IMR-90 (cell line): ENCODE data around the gene TBC1D24. TPM values are rescaled to one million over a fixed set of nuclear protein-coding genes. Genes with fewer than 3 reads are reported as not detected.
A peak's percentile ranks its signal among the peaks of the same experiment; 100 is the strongest.

Source experiments
- ATAC-seq: fragments of 200-7000 bp; cut with Tn5 transposase; 2 replicates; pipeline ENCODE4 v1.9.1; 2020; ENCODE audit warnings: low read depth, mild to moderate bottlenecking, moderate library complexity
- BruUV-seq: library from RNA; stranded (reverse); fragments of 400-500 nt; replicated peaks from 2 replicates; lab custom pipeline; 2021; lab: Mats Ljungman, UMichigan
- CTCF ChIA-PET: fragments of 300-600 bp; formaldehyde crosslinking; extraction: SDS; loops from one replicate; lab custom pipeline; 2021; ENCODE audit warnings: antibody characterized with exemption; lab: Yijun Ruan, JAX
- POLR2A ChIA-PET: fragments of 300-600 bp; sonication (Branson Sonifier 250); formaldehyde crosslinking; loops from one replicate; lab custom pipeline; 2022; ENCODE audit warnings: antibody characterized with exemption; ENCODE audit not compliant: unreplicated experiment; lab: Charles Lee
- DNase-seq: peaks from one replicate; pipeline ENCODE4 v3.0.0; 2013
- H2AFZ ChIP-seq: replicated peaks from 2 replicates; pipeline ENCODE3; 2013; ENCODE audit warnings: low read length, mild to moderate bottlenecking; ENCODE audit not compliant: poor library complexity
- H2AK5ac ChIP-seq: 2 replicates; pipeline ENCODE4 v1.6.1; 2013; ENCODE audit warnings: low read depth, low read length, inconsistent platforms
- H2AK9ac ChIP-seq: replicated peaks from 2 replicates; pipeline ENCODE3; 2013; ENCODE audit warnings: mild to moderate bottlenecking, low read depth, low read length, moderate library complexity; ENCODE audit not compliant: poor library complexity
- H2BK120ac ChIP-seq: 2 replicates; pipeline ENCODE4 v1.6.1; 2013; ENCODE audit warnings: low read depth, low read length, inconsistent platforms
- H2BK15ac ChIP-seq: 3 replicates; pipeline ENCODE4 v1.6.1; 2013; ENCODE audit warnings: low read depth, low read length, inconsistent platforms
- H2BK20ac ChIP-seq: 2 replicates; pipeline ENCODE4 v1.6.1; 2013; ENCODE audit warnings: low read depth, mild to moderate bottlenecking, inconsistent platforms, low read length, moderate library complexity
- H2BK5ac ChIP-seq: 2 replicates; pipeline ENCODE4 v1.6.1; 2013; ENCODE audit warnings: mild to moderate bottlenecking, low read depth, low read length, inconsistent platforms; ENCODE audit not compliant: poor library complexity, severe bottlenecking
- H3K14ac ChIP-seq: replicated peaks from 2 replicates; pipeline ENCODE4 v1.6.1; 2013; ENCODE audit warnings: low read depth, low read length, inconsistent platforms
- H3K18ac ChIP-seq: 2 replicates; pipeline ENCODE4 v1.6.1; 2013; ENCODE audit warnings: low read depth, low read length, control low read depth
- H3K23ac ChIP-seq: 2 replicates; pipeline ENCODE4 v1.6.1; 2013; ENCODE audit warnings: low read depth, low read length, inconsistent platforms
- H3K27ac ChIP-seq: 2 replicates; pipeline ENCODE4 v1.5.1; 2013; ENCODE audit warnings: mild to moderate bottlenecking, control low read depth, low read length; ENCODE audit not compliant: insufficient read depth
- H3K27me3 ChIP-seq: 2 replicates; pipeline ENCODE4 v1.6.1; 2013; ENCODE audit warnings: low read length; ENCODE audit not compliant: control insufficient read depth, insufficient read depth
- H3K36me3 ChIP-seq: 2 replicates; pipeline ENCODE4 v1.6.1; 2013; ENCODE audit warnings: low read length, mixed read lengths; ENCODE audit not compliant: control insufficient read depth, insufficient read depth
- H3K4ac ChIP-seq: 2 replicates; pipeline ENCODE4 v1.6.1; 2013; ENCODE audit warnings: low read depth, low read length, inconsistent platforms
- H3K4me1 ChIP-seq: 2 replicates; pipeline ENCODE4 v1.6.1; 2013; ENCODE audit warnings: low read length, mixed read lengths; ENCODE audit not compliant: control insufficient read depth, insufficient read depth
- H3K4me2 ChIP-seq: 2 replicates; pipeline ENCODE4 v1.6.1; 2013; ENCODE audit warnings: low read depth, mild to moderate bottlenecking, control low read depth, low read length, moderate library complexity
- H3K4me3 ChIP-seq: 2 replicates; pipeline ENCODE4 v1.5.1; 2013; ENCODE audit warnings: low read depth, mild to moderate bottlenecking, control low read depth, low read length, moderate library complexity; ENCODE audit not compliant: insufficient read depth
- H3K56ac ChIP-seq: 2 replicates; pipeline ENCODE4 v1.6.1; 2013; ENCODE audit warnings: low read length, inconsistent platforms; ENCODE audit not compliant: insufficient read depth; ENCODE audit errors: extremely low read depth
- H3K79me1 ChIP-seq, 2 experiments: 2 replicates each; pipeline ENCODE4 v1.6.1; 2013; ENCODE audit warnings: low read length in 2 of 2, inconsistent platforms in 1 of 2, low read depth in 1 of 2
- H3K9ac ChIP-seq: 2 replicates; pipeline ENCODE4 v1.6.1; 2013; ENCODE audit warnings: low read depth, low read length, control low read depth
- H3K9me1 ChIP-seq: 2 replicates; pipeline ENCODE4 v1.6.1; 2013; ENCODE audit warnings: low read length, inconsistent platforms; ENCODE audit not compliant: insufficient read depth
- H3K9me3 ChIP-seq: 2 replicates; pipeline ENCODE4 v1.6.1; 2013; ENCODE audit warnings: low read length; ENCODE audit not compliant: control insufficient read depth, insufficient read depth
- H4K20me1 ChIP-seq: 2 replicates; pipeline ENCODE4 v1.6.1; 2013; ENCODE audit warnings: low read length, inconsistent platforms; ENCODE audit not compliant: insufficient read depth
- H4K5ac ChIP-seq: 2 replicates; pipeline ENCODE4 v1.6.1; 2013; ENCODE audit warnings: mild to moderate bottlenecking, low read depth, low read length, control low read depth
- H4K8ac ChIP-seq, 2 experiments: 2 replicates each; pipeline ENCODE4 v1.6.1; 2013; ENCODE audit warnings: low read depth in 2 of 2, low read length in 2 of 2, control low read depth in 1 of 2, inconsistent platforms in 1 of 2
- H4K91ac ChIP-seq: 2 replicates; pipeline ENCODE4 v1.6.1; 2013; ENCODE audit warnings: low read depth, low read length, inconsistent platforms; ENCODE audit not compliant: insufficient read depth
- CHD1 ChIP-seq: IDR thresholded peaks from 2 replicates; pipeline ENCODE4 v1.6.1; 2012; ENCODE audit warnings: low read depth, low read length, improper control_type of control experiment
- POLR2A ChIP-seq: IDR thresholded peaks from 2 replicates; pipeline ENCODE4 v1.6.1; 2012; ENCODE audit warnings: mild to moderate bottlenecking, low read depth, low read length
- RFX5 ChIP-seq: IDR thresholded peaks from 2 replicates; pipeline ENCODE4 v1.8.0; 2012; ENCODE audit warnings: low read depth, mild to moderate bottlenecking, low read length, moderate library complexity
- SMC3 ChIP-seq: fragments of 150-350 bp; IDR thresholded peaks from 2 replicates; pipeline ENCODE4 v1.6.1; 2016; ENCODE audit warnings: low read depth, mild to moderate bottlenecking, antibody characterized with exemption, low read length, moderate library complexity
- WGBS, 2 experiments: methylation state at CpG; one replicate each; pipeline versions ENCODE4 v1.1.5 to v1.1.7; 2013; ENCODE audit warnings: missing lambda C conversion rate in 2 of 2; ENCODE audit not compliant: insufficient read length in 1 of 2; ENCODE audit errors: extremely low coverage in 2 of 2; 5-methylcytosine and 5-hydroxymethylcytosine counted together
- dilution Hi-C: fragments of 300-500 bp; cut with HindIII; formaldehyde crosslinking; loops from one replicate; pipeline ENCODE4 v1.14.3; 2018; ENCODE audit warnings: low sequenced_read_pairs; ENCODE audit not compliant: unreplicated experiment
- in situ Hi-C: fragments of 300-500 bp; cut with MboI; formaldehyde crosslinking; loops from 3 replicates; pipeline ENCODE4 v1.14.3; 2019; ENCODE audit warnings: low sequenced_read_pairs, inconsistent platforms, mixed read lengths
- intact Hi-C: fragments of 100-400 bp; cut with micrococcal nuclease; formaldehyde crosslinking; loops from 2 replicates; pipeline ENCODE4 v1.10.0; 2022
- polyA plus RNA-seq, 3 experiments: library from polyadenylated mRNA; depleted of rRNA; stranded (reverse); fragments of >200 nt; gene quantifications; 2 replicates each; pipeline ENCODE4 v1.2.3, GENCODE V29; 2012; ENCODE audit warnings: low replicate concordance in 1 of 3
- total RNA-seq: library from RNA; depleted of rRNA; stranded (reverse); fragments of >200 nt; gene quantifications from 2 replicates; pipeline ENCODE4 v1.2.3, GENCODE V29; 2012

The TBC1D24 gene
- total and polyA plus RNA-seq, 2 of the 4 experiments (the other 2 are of a cell fraction): 7.5 to 13.4 TPM

DNA sequence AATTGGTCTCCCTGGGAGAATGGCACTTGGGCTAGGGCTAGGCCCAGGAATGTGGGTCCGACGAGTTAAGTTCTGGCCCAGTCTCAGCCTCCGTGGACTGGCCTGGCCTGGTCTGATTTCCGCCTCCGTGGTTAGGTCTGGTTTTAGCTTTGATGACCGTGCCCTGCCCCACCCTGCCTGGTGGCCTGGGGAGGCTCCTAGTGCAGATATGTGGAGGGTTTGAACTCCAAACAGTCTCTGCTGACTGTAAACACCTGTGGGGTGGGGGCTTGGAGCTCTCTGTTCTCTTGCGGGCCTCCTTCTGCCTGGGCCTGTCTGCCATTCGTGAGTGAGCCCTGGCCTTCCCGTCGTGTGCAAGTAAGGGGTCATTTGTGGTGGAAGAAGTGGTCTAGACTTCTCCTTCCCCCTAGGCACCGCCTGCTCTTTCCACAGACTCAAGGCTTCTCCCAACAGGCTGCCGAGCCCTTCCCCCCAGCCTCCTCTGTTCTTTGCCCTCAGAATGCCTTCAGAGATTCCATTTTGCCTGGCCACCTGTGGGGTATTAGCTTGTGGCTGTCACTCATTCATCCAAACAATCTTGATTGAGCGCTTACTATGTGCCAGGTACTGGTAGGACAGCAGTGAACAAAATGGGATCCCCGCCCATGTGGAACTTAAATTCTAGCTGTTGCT, 40.4 kb downstream of the TBC1D24 start:
- H2AK9ac ChIP-seq: peak overlapping the region; percentile 96
- H4K20me1 ChIP-seq: peaks cover 57% of the 10 kb centered on the region
- H3K23ac ChIP-seq: peak overlapping the region; percentile 95
- intact Hi-C loops (no loop called here), dilution Hi-C loops (no loop called here), in situ Hi-C loops (no loop called here)
- no peak overlapping the region for H4K8ac ChIP-seq
- H4K5ac ChIP-seq: no peak overlapping the region
- peaks cover 0 to 54% of the 10 kb centered on the region in 2 experiments; a peak in 3 of 4 replicates for H3K79me1 ChIP-seq
- peaks cover 4% of the 10 kb centered on the region; the same call in 1 of the 2 replicates for H3K36me3 ChIP-seq
- H2AFZ ChIP-seq: no peak overlapping the region
- no peaks in the 10 kb centered on the region for H3K9me3 ChIP-seq
- H3K9ac ChIP-seq: peak overlapping the region; percentile 77
- no peak for ATAC-seq
- no peak overlapping the region for H2BK20ac ChIP-seq
- no peak overlapping the region for H3K18ac ChIP-seq
- no peak overlapping the region for H3K4ac ChIP-seq
- no peak overlapping the region for H2BK5ac ChIP-seq
- H3K4me2 ChIP-seq: peak overlapping the region; percentile 83
- no peak overlapping the region for H4K91ac ChIP-seq
- ChIA-PET POLR2A (no interaction called here), CTCF (interaction anchor here (0.5 kb wide), 1 partner anchor 153 kb away, joined by 3 read pairs; no protein-coding TSS in a partner anchor)
- peak overlapping the region; percentile 76; the same call in 1 of the 2 replicates for H3K14ac ChIP-seq
- peak overlapping the region; percentile 93 for H3K4me3 ChIP-seq
- no peaks in the 10 kb centered on the region for H3K27me3 ChIP-seq
- H3K56ac ChIP-seq: no peak overlapping the region
- H2BK120ac ChIP-seq: no peak overlapping the region
- H3K9me1 ChIP-seq: peaks cover 19% of the 10 kb centered on the region
- WGBS, 2 experiments: no CpG with 5 or more reads among the region's 14 CpGs
- peak overlapping the region; percentile 57 for H3K27ac ChIP-seq
- peak overlapping the region; percentile 88 for H2AK5ac ChIP-seq
- no peak overlapping the region for H2BK15ac ChIP-seq
- TF ChIP-seq SMC3 (no peak), POLR2A (no peak), CHD1 (no peak), RFX5 (no peak)
- DNase-seq: no peak
- no TSS peak for BruUV-seq
- H3K4me1 ChIP-seq: peaks cover 19% of the 10 kb centered on the region
